Uterus (tissue), 2 donors: ENCODE results near the gene RPS19BP1.

ENCODE experiments used
- POLR2A ChIP-seq, 2 donors: fragments of 450-650 bp; IDR thresholded peaks; one replicate each; pipeline ENCODE4 v1.6.1; 2016; ENCODE audit warnings: antibody characterized with exemption in 2 of 2, mild to moderate bottlenecking in 1 of 2, moderate library complexity in 1 of 2
- TF ChIP-seq, protein P1 (sequence below), 4 experiments: fragments of 200-600 bp in 2 of 4; fragments of 450-650 bp in 2 of 4; sonication (generic) in 2 of 4; IDR thresholded peaks; one replicate each; pipeline ENCODE4 v1.5.1; 2016 to 2019; ENCODE audit warnings: antibody characterized with exemption in 4 of 4, mild to moderate bottlenecking in 2 of 4, moderate library complexity in 1 of 4

DNA sequence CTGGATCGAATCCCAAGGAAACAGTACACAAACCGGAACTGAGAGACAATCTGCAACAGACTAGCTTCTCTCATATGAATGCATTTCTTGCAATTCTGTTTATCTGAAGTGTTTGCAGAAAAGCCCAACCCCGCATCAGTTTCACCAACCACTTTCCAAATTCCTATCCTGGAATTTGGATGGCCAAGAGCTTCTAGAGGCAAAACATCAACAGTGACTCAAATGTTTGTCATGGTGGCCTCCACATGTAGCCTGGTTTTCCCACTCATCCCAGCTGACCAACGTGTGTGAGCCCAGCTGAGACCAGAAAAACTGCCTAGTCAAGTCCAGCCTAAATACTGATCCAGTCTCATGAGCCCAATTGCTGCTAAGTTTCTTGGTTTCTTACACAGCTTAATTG lies 38.8 kb downstream of the RPS19BP1 start:
- TF ChIP-seq, protein P1, sequence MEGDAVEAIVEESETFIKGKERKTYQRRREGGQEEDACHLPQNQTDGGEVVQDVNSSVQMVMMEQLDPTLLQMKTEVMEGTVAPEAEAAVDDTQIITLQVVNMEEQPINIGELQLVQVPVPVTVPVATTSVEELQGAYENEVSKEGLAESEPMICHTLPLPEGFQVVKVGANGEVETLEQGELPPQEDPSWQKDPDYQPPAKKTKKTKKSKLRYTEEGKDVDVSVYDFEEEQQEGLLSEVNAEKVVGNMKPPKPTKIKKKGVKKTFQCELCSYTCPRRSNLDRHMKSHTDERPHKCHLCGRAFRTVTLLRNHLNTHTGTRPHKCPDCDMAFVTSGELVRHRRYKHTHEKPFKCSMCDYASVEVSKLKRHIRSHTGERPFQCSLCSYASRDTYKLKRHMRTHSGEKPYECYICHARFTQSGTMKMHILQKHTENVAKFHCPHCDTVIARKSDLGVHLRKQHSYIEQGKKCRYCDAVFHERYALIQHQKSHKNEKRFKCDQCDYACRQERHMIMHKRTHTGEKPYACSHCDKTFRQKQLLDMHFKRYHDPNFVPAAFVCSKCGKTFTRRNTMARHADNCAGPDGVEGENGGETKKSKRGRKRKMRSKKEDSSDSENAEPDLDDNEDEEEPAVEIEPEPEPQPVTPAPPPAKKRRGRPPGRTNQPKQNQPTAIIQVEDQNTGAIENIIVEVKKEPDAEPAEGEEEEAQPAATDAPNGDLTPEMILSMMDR (IDR thresholded peaks at IDR 0.05): no peak
- TF ChIP-seq POLR2A (IDR thresholded peaks at IDR 0.05): no peak
